GM23338 (cell line): ENCODE data around the gene RER1. TPM values are rescaled to one million over a fixed set of nuclear protein-coding genes. Genes with fewer than 3 reads are reported as not detected.

Experiments
- ATAC-seq: fragments of 200-7000 bp; cut with Tn5 transposase; 3 replicates; pipeline ENCODE4 v1.9.1; 2020
- DNase-seq: peaks from one replicate; pipeline ENCODE4 v3.0.0-alpha.2; 2015; ENCODE audit warnings: low spot score
- H2AFZ ChIP-seq: fragments of 200-600 bp; sonication (generic); 2 replicates; pipeline ENCODE4 v1.8.0; 2016; ENCODE audit warnings: antibody characterized with exemption, mild to moderate bottlenecking, moderate library complexity
- H3F3A ChIP-seq: fragments of 200-600 bp; sonication (generic); replicated peaks from 2 replicates; pipeline ENCODE4 v1.8.0; 2017; ENCODE audit warnings: antibody characterized with exemption, mixed run types, low read depth
- H3K27ac ChIP-seq: fragments of 200-600 bp; sonication (generic); 2 replicates; pipeline ENCODE4 v1.6.1; 2016; ENCODE audit warnings: low read depth
- H3K27me3 ChIP-seq: fragments of 200-600 bp; sonication (generic); 2 replicates; pipeline ENCODE4 v1.8.0; 2016; ENCODE audit warnings: mild to moderate bottlenecking, mixed run types, moderate library complexity; ENCODE audit not compliant: insufficient read depth
- H3K36me3 ChIP-seq: fragments of 200-600 bp; sonication (generic); 2 replicates; pipeline ENCODE4 v1.8.0; 2016; ENCODE audit warnings: mild to moderate bottlenecking; ENCODE audit not compliant: insufficient read depth
- H3K4me1 ChIP-seq: fragments of 200-600 bp; sonication (generic); 2 replicates; pipeline ENCODE4 v1.8.0; 2016; ENCODE audit warnings: mild to moderate bottlenecking, moderate library complexity; ENCODE audit not compliant: insufficient read depth
- H3K4me2 ChIP-seq: fragments of 200-600 bp; sonication (generic); 2 replicates; pipeline ENCODE4 v1.7.1; 2017; ENCODE audit warnings: mixed run types
- H3K4me3 ChIP-seq: fragments of 200-600 bp; sonication (generic); 2 replicates; pipeline ENCODE4 v1.6.1; 2016; ENCODE audit warnings: mixed run types
- H3K79me2 ChIP-seq: fragments of 200-600 bp; sonication (generic); replicated peaks from 2 replicates; pipeline ENCODE4 v1.8.0; 2017; ENCODE audit warnings: mild to moderate bottlenecking; ENCODE audit not compliant: insufficient read depth
- H3K9me2 ChIP-seq: fragments of 200-600 bp; sonication (generic); 2 replicates; pipeline ENCODE4 v1.8.0; 2017; ENCODE audit not compliant: insufficient read depth
- H4K20me1 ChIP-seq: fragments of 200-600 bp; sonication (generic); replicated peaks from 2 replicates; pipeline ENCODE4 v1.8.0; 2017; ENCODE audit warnings: mild to moderate bottlenecking; ENCODE audit not compliant: insufficient read depth
- H3K27ac Mint-ChIP-seq: 2 replicates; pipeline ENCODE4 v1.8.0; 2020; ENCODE audit warnings: inconsistent platforms, mild to moderate bottlenecking, moderate library complexity, mixed read lengths
- H3K27me3 Mint-ChIP-seq: 3 replicates; pipeline ENCODE4 v1.8.0; 2022; ENCODE audit warnings: low read depth, mild to moderate bottlenecking, moderate library complexity, mixed read lengths, inconsistent platforms; ENCODE audit not compliant: insufficient read depth, poor library complexity
- H3K36me3 Mint-ChIP-seq: 3 replicates; pipeline ENCODE4 v1.8.0; 2021; ENCODE audit warnings: low read depth, mild to moderate bottlenecking, inconsistent platforms, moderate library complexity, mixed read lengths
- H3K4me1 Mint-ChIP-seq: 3 replicates; pipeline ENCODE4 v1.8.0; 2020; ENCODE audit warnings: mild to moderate bottlenecking, inconsistent platforms, mixed read lengths
- H3K4me3 Mint-ChIP-seq: 3 replicates; pipeline ENCODE4 v1.8.0; 2021; ENCODE audit warnings: moderate library complexity, mild to moderate bottlenecking, inconsistent platforms, mixed read lengths
- H3K9me3 Mint-ChIP-seq: 3 replicates; pipeline ENCODE4 v1.8.0; 2020; ENCODE audit warnings: moderate library complexity, mild to moderate bottlenecking, inconsistent platforms, mixed read lengths
- CREB1 ChIP-seq: fragments of 250-450 bp; sonication (Bioruptor Pico); IDR thresholded peaks from 2 replicates; pipeline ENCODE4 v1.5.0; 2020; ENCODE audit warnings: low read depth, mild to moderate bottlenecking, moderate library complexity
- CTCF ChIP-seq, 2 experiments: fragments of 200-600 bp in 1 of 2; sonication (generic) in 1 of 2; conservative IDR thresholded peaks; 2 replicates each; pipeline versions ENCODE4 v1.5.1 to v1.6.1; 2016 to 2017; ENCODE audit warnings: antibody characterized with exemption in 2 of 2, low read depth in 2 of 2, mild to moderate bottlenecking in 2 of 2, moderate library complexity in 1 of 2
- EZH2 ChIP-seq: fragments of 200-600 bp; sonication (generic); IDR thresholded peaks from one replicate; pipeline ENCODE4 v1.8.0; 2017; ENCODE audit warnings: antibody characterized with exemption, mild to moderate bottlenecking, low read depth; ENCODE audit not compliant: unreplicated experiment
- EZH2phosphoT487 ChIP-seq: fragments of 200-600 bp; sonication (generic); IDR thresholded peaks from one replicate; pipeline ENCODE4 v1.8.1; 2018; ENCODE audit warnings: antibody characterized with exemption; ENCODE audit not compliant: unreplicated experiment
- JUNB ChIP-seq: IDR thresholded peaks from one replicate; pipeline ENCODE4 v1.6.1; 2016; ENCODE audit warnings: antibody characterized with exemption; ENCODE audit not compliant: unreplicated experiment
- NANOG ChIP-seq: IDR thresholded peaks from 2 replicates; pipeline ENCODE4 v1.6.1; 2016; ENCODE audit warnings: antibody characterized with exemption, borderline replicate concordance
- POLR2AphosphoS5 ChIP-seq: IDR thresholded peaks from 2 replicates; pipeline ENCODE4 v1.6.1; 2016; ENCODE audit warnings: antibody characterized with exemption, low read depth
- STAT1 ChIP-seq: IDR thresholded peaks from one replicate; pipeline ENCODE4 v1.6.1; 2016; ENCODE audit warnings: antibody characterized with exemption; ENCODE audit not compliant: unreplicated experiment
- ZNF114 ChIP-seq: fragments of 250-450 bp; sonication (Bioruptor Pico); IDR thresholded peaks from 2 replicates; pipeline ENCODE4 v1.5.0; 2020; ENCODE audit warnings: mild to moderate bottlenecking, moderate library complexity
- ZNF331 ChIP-seq: fragments of 250-450 bp; sonication (Bioruptor Pico); IDR thresholded peaks from 2 replicates; pipeline ENCODE4 v1.5.0; 2020; ENCODE audit warnings: low read depth, mild to moderate bottlenecking, moderate library complexity
- ZNF462 ChIP-seq: fragments of 250-450 bp; sonication (Bioruptor Pico); IDR thresholded peaks from 2 replicates; pipeline ENCODE4 v1.5.0; 2020; ENCODE audit warnings: mild to moderate bottlenecking, moderate library complexity
- polyA plus RNA-seq: library from polyadenylated mRNA; unstranded; fragments of >200 nt; fragmentation: Nextera tagmentation; extraction: Ambion mirVana; gene quantifications from 2 replicates; pipeline ENCODE4 v1.2.1, GENCODE V29; 2016
- total RNA-seq: library from RNA; depleted of rRNA; stranded (reverse); fragments of >200 nt; shearing (Covaris generic); gene quantifications from 2 replicates; pipeline ENCODE4 v1.2.3, GENCODE V29; 2014
- TF ChIP-seq, protein P1 (sequence below): IDR thresholded peaks from 2 replicates; pipeline ENCODE4 v1.6.1; 2016; ENCODE audit warnings: antibody characterized with exemption
- TF ChIP-seq, protein P2 (sequence below): IDR thresholded peaks from one replicate; pipeline ENCODE4 v1.6.1; 2018; ENCODE audit warnings: antibody characterized with exemption; ENCODE audit not compliant: unreplicated experiment

RER1 gene
- total and polyA plus RNA-seq, 2 experiments from 2014 or later, result 58.4 to 99.5 TPM

- H3K27ac Mint-ChIP-seq, result no peak overlapping the region
- no peak overlapping the region for H3K27ac ChIP-seq
- H3K36me3 ChIP-seq, result no peaks in the 10 kb centered on the region
- no peaks in the 10 kb centered on the region for H3K79me2 ChIP-seq
- H3F3A ChIP-seq, result no peaks in the 10 kb centered on the region
- no peak overlapping the region for H3K4me3 Mint-ChIP-seq
- H3K9me2 ChIP-seq, result no peaks in the 10 kb centered on the region
- no peak overlapping the region for H3K4me3 ChIP-seq
- TF ChIP-seq ZNF114 (CRISPR knock-in tag), result no peak
- TF ChIP-seq, protein P1, sequence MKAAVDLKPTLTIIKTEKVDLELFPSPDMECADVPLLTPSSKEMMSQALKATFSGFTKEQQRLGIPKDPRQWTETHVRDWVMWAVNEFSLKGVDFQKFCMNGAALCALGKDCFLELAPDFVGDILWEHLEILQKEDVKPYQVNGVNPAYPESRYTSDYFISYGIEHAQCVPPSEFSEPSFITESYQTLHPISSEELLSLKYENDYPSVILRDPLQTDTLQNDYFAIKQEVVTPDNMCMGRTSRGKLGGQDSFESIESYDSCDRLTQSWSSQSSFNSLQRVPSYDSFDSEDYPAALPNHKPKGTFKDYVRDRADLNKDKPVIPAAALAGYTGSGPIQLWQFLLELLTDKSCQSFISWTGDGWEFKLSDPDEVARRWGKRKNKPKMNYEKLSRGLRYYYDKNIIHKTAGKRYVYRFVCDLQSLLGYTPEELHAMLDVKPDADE, result no peak
- TF ChIP-seq ZNF462 (CRISPR knock-in tag), result no peak
- no peak for TF ChIP-seq POLR2AphosphoS5
- no peak for TF ChIP-seq EZH2
- no peak for TF ChIP-seq ZNF331 (CRISPR knock-in tag)
- no peak for TF ChIP-seq STAT1
- no peak for TF ChIP-seq CREB1 (CRISPR knock-in tag)
- TF ChIP-seq NANOG, result no peak
- TF ChIP-seq, protein P2, sequence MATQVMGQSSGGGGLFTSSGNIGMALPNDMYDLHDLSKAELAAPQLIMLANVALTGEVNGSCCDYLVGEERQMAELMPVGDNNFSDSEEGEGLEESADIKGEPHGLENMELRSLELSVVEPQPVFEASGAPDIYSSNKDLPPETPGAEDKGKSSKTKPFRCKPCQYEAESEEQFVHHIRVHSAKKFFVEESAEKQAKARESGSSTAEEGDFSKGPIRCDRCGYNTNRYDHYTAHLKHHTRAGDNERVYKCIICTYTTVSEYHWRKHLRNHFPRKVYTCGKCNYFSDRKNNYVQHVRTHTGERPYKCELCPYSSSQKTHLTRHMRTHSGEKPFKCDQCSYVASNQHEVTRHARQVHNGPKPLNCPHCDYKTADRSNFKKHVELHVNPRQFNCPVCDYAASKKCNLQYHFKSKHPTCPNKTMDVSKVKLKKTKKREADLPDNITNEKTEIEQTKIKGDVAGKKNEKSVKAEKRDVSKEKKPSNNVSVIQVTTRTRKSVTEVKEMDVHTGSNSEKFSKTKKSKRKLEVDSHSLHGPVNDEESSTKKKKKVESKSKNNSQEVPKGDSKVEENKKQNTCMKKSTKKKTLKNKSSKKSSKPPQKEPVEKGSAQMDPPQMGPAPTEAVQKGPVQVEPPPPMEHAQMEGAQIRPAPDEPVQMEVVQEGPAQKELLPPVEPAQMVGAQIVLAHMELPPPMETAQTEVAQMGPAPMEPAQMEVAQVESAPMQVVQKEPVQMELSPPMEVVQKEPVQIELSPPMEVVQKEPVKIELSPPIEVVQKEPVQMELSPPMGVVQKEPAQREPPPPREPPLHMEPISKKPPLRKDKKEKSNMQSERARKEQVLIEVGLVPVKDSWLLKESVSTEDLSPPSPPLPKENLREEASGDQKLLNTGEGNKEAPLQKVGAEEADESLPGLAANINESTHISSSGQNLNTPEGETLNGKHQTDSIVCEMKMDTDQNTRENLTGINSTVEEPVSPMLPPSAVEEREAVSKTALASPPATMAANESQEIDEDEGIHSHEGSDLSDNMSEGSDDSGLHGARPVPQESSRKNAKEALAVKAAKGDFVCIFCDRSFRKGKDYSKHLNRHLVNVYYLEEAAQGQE, result no peak
- no peak for TF ChIP-seq JUNB
- TF ChIP-seq CTCF (conservative IDR thresholded peaks at IDR 0.05; ENCODE audit: low read depth in 2 of 2), result no peak
- TF ChIP-seq EZH2phosphoT487, result no peak
- H3K27me3 Mint-ChIP-seq, result peaks cover 7% of the 10 kb centered on the region
- no peak overlapping the region for H2AFZ ChIP-seq
- no peaks in the 10 kb centered on the region for H3K4me1 Mint-ChIP-seq
- peaks cover 11% of the 10 kb centered on the region; the same call in 2 of the 3 replicates for H3K9me3 Mint-ChIP-seq
- no peak for ATAC-seq
- H4K20me1 ChIP-seq, result no peaks in the 10 kb centered on the region
- H3K27me3 ChIP-seq, result no peaks in the 10 kb centered on the region
- H3K36me3 Mint-ChIP-seq, result peaks cover 4% of the 10 kb centered on the region; the same call in 2 of the 3 replicates
- no peak for DNase-seq
- H3K4me1 ChIP-seq, result no peaks in the 10 kb centered on the region
- no peak overlapping the region for H3K4me2 ChIP-seq
Observed at GRCh38 chr1:2360588-2361364, 30.9 kb upstream of the RER1 start.
